B cell (primary cell): ENCODE measurements around the gene UACA. TPM values are rescaled to one million over a fixed set of nuclear protein-coding genes. Genes with fewer than 3 reads are reported as not detected.
"Not testable (repeated sequence)": the region's sequence is repeated elsewhere in the genome, so short reads cannot be mapped to it uniquely, and the experiment has no call there.

Experiments used
- ATAC-seq: fragments of 200-7000 bp; cut with Tn5 transposase; one replicate; pipeline ENCODE4 v1.10.0; 2021; ENCODE audit warnings: low read depth, mild to moderate bottlenecking, moderate number of reproducible peaks, moderate library complexity
- CTCF ChIA-PET: fragments of 350-600 bp; sonication (Branson Sonifier 250); formaldehyde crosslinking; loops from one replicate; lab custom pipeline; 2021; ENCODE audit warnings: antibody characterized with exemption, inconsistent platforms; lab: Charles Lee
- POLR2A ChIA-PET: fragments of 350-600 bp; sonication (Branson Sonifier 250); formaldehyde crosslinking; loops from one replicate; lab custom pipeline; 2021; ENCODE audit warnings: antibody characterized with exemption; lab: Charles Lee
- DNase-seq: peaks from one replicate; pipeline ENCODE4 v3.0.0; 2013
- H2AFZ ChIP-seq: 2 replicates; pipeline ENCODE4 v1.6.1; 2012; ENCODE audit warnings: mild to moderate bottlenecking, low read depth, low read length; ENCODE audit not compliant: insufficient read depth, poor library complexity, severe bottlenecking
- H3K27ac ChIP-seq, 2 donors: 1 replicate in 1 of 2; 2 replicates in 1 of 2; pipeline ENCODE4 v1.5.1; 2012 to 2013; ENCODE audit warnings: low read length in 2 of 2, mild to moderate bottlenecking in 2 of 2, moderate library complexity in 1 of 2
- H3K27me3 ChIP-seq, 4 experiments: fragments of 200-600 bp in 1 of 4; sonication (generic) in 1 of 4; replicated peaks in 1 of 4; 1 replicate in 2 of 4; 2 replicates in 2 of 4; pipeline versions ENCODE4 v1.6.1 to v1.7.0; 2013 to 2016; ENCODE audit warnings: low read length in 3 of 4, mild to moderate bottlenecking in 2 of 4, mixed read lengths in 1 of 4, moderate library complexity in 1 of 4; ENCODE audit not compliant: insufficient read depth in 4 of 4, control insufficient read depth in 3 of 4; ENCODE audit errors: control extremely low read depth in 1 of 4
- H3K36me3 ChIP-seq, 2 experiments: replicated peaks in 1 of 2; 1 replicate in 1 of 2; 2 replicates in 1 of 2; pipeline versions ENCODE4 v1.6.1 to v1.7.1; 2013; ENCODE audit warnings: low read length in 1 of 2; ENCODE audit not compliant: insufficient read depth in 2 of 2, control insufficient read depth in 1 of 2; ENCODE audit errors: control extremely low read depth in 1 of 2, extremely low read depth in 1 of 2
- H3K4me1 ChIP-seq, 2 donors: fragments of 200-600 bp in 1 of 2; sonication (generic) in 1 of 2; 1 replicate in 1 of 2; 2 replicates in 1 of 2; pipeline versions ENCODE4 v1.5.1 to v1.6.1; 2013 to 2017; ENCODE audit warnings: low read length in 2 of 2; ENCODE audit not compliant: control insufficient read depth in 2 of 2, insufficient read depth in 2 of 2
- H3K4me2 ChIP-seq: replicated peaks from 2 replicates; pipeline ENCODE3; 2012; ENCODE audit warnings: mild to moderate bottlenecking, low read depth, low read length; ENCODE audit not compliant: poor library complexity, severe bottlenecking
- H3K4me3 ChIP-seq, 5 experiments: fragments of 200-600 bp in 1 of 5; sonication (generic) in 1 of 5; 1 replicate in 3 of 5; 2 replicates in 2 of 5; pipeline versions ENCODE4 v1.5.1 to v1.7.0; 2011 to 2016; ENCODE audit warnings: low read length in 4 of 5, mild to moderate bottlenecking in 4 of 5, low read depth in 2 of 5, control low read depth in 1 of 5, moderate library complexity in 1 of 5; ENCODE audit not compliant: insufficient read depth in 1 of 5; ENCODE audit errors: control extremely low read depth in 1 of 5, extremely low read depth in 1 of 5
- H3K79me2 ChIP-seq: fragments of 200-600 bp; sonication (generic); one replicate; pipeline ENCODE4 v1.6.0; 2016; ENCODE audit warnings: low read length; ENCODE audit not compliant: control insufficient read depth, insufficient read depth
- H3K9ac ChIP-seq: fragments of 200-600 bp; sonication (generic); 2 replicates; pipeline ENCODE4 v1.6.1; 2017; ENCODE audit warnings: mild to moderate bottlenecking, low read length, moderate library complexity
- H3K9me3 ChIP-seq, 3 donors: one replicate each; pipeline versions ENCODE4 v1.6.1 to v1.7.1; 2013; ENCODE audit warnings: low read length in 2 of 3; ENCODE audit not compliant: control insufficient read depth in 2 of 3, insufficient read depth in 1 of 3; ENCODE audit errors: control extremely low read depth in 1 of 3
- H4K20me1 ChIP-seq: 2 replicates; pipeline ENCODE4 v1.6.0; 2012; ENCODE audit warnings: mild to moderate bottlenecking, low read length; ENCODE audit not compliant: insufficient read depth, control insufficient read depth, poor library complexity, severe bottlenecking
- H3K27ac Mint-ChIP-seq: one replicate; pipeline ENCODE4 v1.8.0; 2021; ENCODE audit warnings: mixed read lengths
- H3K27me3 Mint-ChIP-seq: one replicate; pipeline ENCODE4 v1.8.0; 2021; ENCODE audit warnings: mixed read lengths
- H3K4me1 Mint-ChIP-seq: one replicate; pipeline ENCODE4 v1.8.0; 2021; ENCODE audit warnings: mixed read lengths
- H3K4me3 Mint-ChIP-seq: one replicate; pipeline ENCODE4 v1.8.0; 2021; ENCODE audit warnings: mixed read lengths
- H3K9me3 Mint-ChIP-seq: one replicate; pipeline ENCODE4 v1.8.0; 2022; ENCODE audit warnings: mixed read lengths; ENCODE audit not compliant: insufficient read depth
- EZH2 ChIP-seq: IDR thresholded peaks from 2 replicates; pipeline ENCODE4 v1.6.1; 2012; ENCODE audit warnings: borderline replicate concordance, low read depth, mild to moderate bottlenecking, moderate library complexity, low read length; ENCODE audit not compliant: insufficient read depth, poor library complexity, severe bottlenecking
- WGBS: methylation state at CpG from one replicate; pipeline ENCODE4 v1.1.5; 2013; ENCODE audit warnings: missing lambda C conversion rate; ENCODE audit not compliant: insufficient coverage; 5-methylcytosine and 5-hydroxymethylcytosine counted together
- intact Hi-C: fragments of 100-400 bp; cut with micrococcal nuclease; formaldehyde crosslinking; loops from one replicate; pipeline ENCODE4 v1.10.0; 2022
- polyA plus RNA-seq: library from polyadenylated mRNA; depleted of rRNA; stranded (reverse); fragments of >200 nt; gene quantifications from 2 replicates; pipeline ENCODE4 v1.2.3, GENCODE V29; 2012
- total RNA-seq, 2 donors: library from RNA; stranded (reverse); fragments of 120-200 nt in 1 of 2; gene quantifications; 1 replicate in 1 of 2; 2 replicates in 1 of 2; pipeline versions ENCODE4 v1.2.3 to v1.2.4, GENCODE V29; 2013 to 2022
- TF ChIP-seq, protein P1 (sequence below): fragments of 200-600 bp; IDR thresholded peaks from one replicate; pipeline ENCODE4 v1.8.0; 2022; ENCODE audit warnings: antibody characterized with exemption, mild to moderate bottlenecking

The UACA gene
- total and polyA plus RNA-seq, 2 donors (not counting 1 experiment from before 2014, with no cell fraction given): 2.7 to 3.3 TPM

DNA sequence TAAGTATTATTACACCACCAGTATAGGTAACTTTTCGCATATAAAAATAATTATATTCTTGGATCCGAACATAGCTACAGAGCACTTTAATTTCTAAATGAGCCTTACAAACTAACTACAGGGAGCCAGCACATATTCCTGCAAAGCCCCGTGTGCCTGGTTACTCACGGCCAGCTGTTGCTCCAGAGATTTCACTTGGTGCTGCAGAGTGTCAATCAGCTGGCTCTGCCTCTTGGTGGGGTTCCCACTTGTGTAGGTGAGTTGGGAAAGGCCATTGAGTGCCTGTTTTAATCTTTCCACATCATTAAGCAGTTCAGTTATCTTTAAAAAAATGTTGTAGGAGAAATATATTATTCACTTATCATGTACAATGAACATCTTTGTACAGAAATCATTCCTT lies 98.9 kb downstream of the UACA start:
- Histone ChIP-seq H2AFZ (no peak overlapping the region), H3K4me2 (no peak overlapping the region), H4K20me1 (no peaks in the 10 kb centered on the region), H3K9ac (no peak overlapping the region), H3K27ac (no peak overlapping the region), H3K4me3 (no peak overlapping the region), H3K9me3 (no peaks in the 10 kb centered on the region), H3K4me1 (peaks cover 0 to 5% of the 10 kb centered on the region in 2 donors), H3K36me3 (no peaks in the 10 kb centered on the region), H3K79me2 (no peaks in the 10 kb centered on the region), H3K27me3 (peaks cover 0 to 3% (median 0%) of the 10 kb centered on the region in 4 experiments)
- TF ChIP-seq, protein P1, sequence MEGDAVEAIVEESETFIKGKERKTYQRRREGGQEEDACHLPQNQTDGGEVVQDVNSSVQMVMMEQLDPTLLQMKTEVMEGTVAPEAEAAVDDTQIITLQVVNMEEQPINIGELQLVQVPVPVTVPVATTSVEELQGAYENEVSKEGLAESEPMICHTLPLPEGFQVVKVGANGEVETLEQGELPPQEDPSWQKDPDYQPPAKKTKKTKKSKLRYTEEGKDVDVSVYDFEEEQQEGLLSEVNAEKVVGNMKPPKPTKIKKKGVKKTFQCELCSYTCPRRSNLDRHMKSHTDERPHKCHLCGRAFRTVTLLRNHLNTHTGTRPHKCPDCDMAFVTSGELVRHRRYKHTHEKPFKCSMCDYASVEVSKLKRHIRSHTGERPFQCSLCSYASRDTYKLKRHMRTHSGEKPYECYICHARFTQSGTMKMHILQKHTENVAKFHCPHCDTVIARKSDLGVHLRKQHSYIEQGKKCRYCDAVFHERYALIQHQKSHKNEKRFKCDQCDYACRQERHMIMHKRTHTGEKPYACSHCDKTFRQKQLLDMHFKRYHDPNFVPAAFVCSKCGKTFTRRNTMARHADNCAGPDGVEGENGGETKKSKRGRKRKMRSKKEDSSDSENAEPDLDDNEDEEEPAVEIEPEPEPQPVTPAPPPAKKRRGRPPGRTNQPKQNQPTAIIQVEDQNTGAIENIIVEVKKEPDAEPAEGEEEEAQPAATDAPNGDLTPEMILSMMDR: no peak
- no peak for TF ChIP-seq EZH2
- ChIA-PET CTCF (interaction anchor here (0.9 kb wide), 1 partner anchor 58 kb away, joined by 3 read pairs; no protein-coding TSS in a partner anchor), POLR2A (no interaction called here)
- H3K27me3 Mint-ChIP-seq: peaks cover 7% of the 10 kb centered on the region
- ATAC-seq (no peak), DNase-seq (no peak)
- no peak overlapping the region for H3K27ac Mint-ChIP-seq
- intact Hi-C loops: no loop called here
- H3K4me3 Mint-ChIP-seq: no peak overlapping the region
- no peaks in the 10 kb centered on the region for H3K9me3 Mint-ChIP-seq
- WGBS: 100% methylated on average over 3 of the region's 4 CpGs
- H3K4me1 Mint-ChIP-seq: no peaks in the 10 kb centered on the region

DNA sequence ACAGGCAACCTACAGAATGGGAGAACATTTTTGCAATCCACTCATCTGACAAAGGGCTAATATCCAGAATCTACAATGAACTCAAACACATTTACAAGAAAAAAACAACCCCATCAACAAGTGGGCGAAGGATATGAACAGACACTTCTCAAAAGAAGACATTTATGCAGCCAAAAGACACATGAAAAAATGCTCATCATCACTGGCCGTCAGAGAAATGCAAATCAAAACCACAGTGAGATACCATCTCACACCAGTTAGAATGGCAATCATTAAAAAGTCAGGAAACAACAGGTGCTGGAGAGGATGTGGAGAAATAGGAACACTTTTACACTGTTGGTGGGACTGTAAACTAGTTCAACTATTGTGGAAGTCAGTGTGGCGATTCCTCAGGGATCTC lies 100.3 kb downstream of the UACA start:
- H3K79me2 ChIP-seq, H3K27me3 Mint-ChIP-seq, CTCF ChIA-PET, H3K9me3 ChIP-seq, POLR2A ChIA-PET, H3K4me3 ChIP-seq, ATAC-seq, H3K4me2 ChIP-seq, DNase-seq, H3K4me1 Mint-ChIP-seq, H4K20me1 ChIP-seq, H3K27ac ChIP-seq, H3K4me3 Mint-ChIP-seq, H3K36me3 ChIP-seq, H3K9ac ChIP-seq, intact Hi-C loops, H3K4me1 ChIP-seq, H3K27ac Mint-ChIP-seq, H2AFZ ChIP-seq, H3K9me3 Mint-ChIP-seq, H3K27me3 ChIP-seq: not testable (repeated sequence)
- no CpG with 5 or more reads among the region's 3 CpGs for WGBS
